Tibial nerve (tissue), 4 donors: ENCODE results near the gene TRMT1.
A peak's percentile ranks its signal among the peaks of the same experiment; 100 is the strongest.

Experiments used
- EP300 ChIP-seq, 2 donors: sonication (generic); formaldehyde crosslinking; IDR thresholded peaks; one replicate each; pipeline ENCODE4 v1.6.1; 2017; ENCODE audit warnings: antibody characterized with exemption in 2 of 2, mild to moderate bottlenecking in 1 of 2
- POLR2A ChIP-seq, 2 donors: fragments of 450-650 bp; IDR thresholded peaks; one replicate each; pipeline ENCODE4 v1.6.1; 2017; ENCODE audit warnings: antibody characterized with exemption in 2 of 2, mild to moderate bottlenecking in 2 of 2, moderate library complexity in 2 of 2
- TF ChIP-seq, protein P1 (sequence below), 5 experiments: fragments of 200-600 bp in 3 of 5; fragments of 450-650 bp in 2 of 5; sonication (generic) in 3 of 5; IDR thresholded peaks; one replicate each; pipeline ENCODE4 v1.5.1; 2016 to 2019; ENCODE audit warnings: antibody characterized with exemption in 5 of 5, mild to moderate bottlenecking in 3 of 5, moderate library complexity in 2 of 5

DNA sequence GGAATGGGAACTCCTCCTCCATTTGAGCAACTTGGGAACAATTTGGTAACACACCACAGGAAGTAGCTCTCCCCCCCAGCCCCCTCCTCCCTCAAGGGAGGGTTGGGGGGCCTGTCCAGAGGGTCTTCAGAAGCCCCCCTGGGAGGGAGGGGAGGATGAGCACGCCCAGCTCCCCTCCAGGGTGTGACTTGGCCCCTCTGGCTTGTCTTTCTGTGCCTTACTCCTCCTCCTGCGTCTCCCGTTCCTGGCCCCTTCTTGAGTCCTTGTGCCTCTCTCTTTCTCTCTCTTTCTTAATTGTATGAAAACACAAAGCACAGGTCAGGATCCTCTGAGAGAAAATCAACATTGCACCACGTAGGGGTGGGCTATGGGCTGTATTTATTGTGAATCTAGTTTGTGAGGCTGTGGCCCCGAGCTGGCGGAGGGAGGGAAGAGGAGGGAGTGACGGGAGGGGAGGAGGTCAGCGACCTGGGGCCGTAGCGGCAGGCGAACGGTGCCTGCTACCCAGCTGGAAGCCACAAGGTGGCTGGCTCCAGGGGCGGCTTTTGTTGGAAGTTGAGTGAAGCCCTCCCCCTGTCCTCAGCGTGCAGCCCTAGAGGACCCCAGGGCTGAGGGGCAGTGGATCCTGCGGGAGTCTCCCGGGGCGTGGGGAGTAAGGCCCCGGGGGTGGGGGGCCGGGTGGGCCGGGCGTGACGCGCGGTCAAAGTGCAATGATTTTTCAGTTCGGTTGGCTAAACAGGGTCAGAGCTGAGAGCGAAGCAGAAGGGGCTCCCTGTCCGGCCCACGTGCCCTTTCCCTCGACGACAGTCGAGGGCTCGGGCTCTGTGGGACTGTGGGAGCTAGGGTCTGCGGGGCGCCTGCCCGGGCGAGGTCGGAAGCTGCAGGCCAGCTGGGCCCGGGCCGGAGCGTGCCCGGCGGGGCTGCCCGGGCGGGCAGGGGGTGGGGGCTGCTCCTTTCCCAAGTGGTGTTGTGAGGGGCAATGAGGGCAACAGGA lies 20.3 kb downstream of the TRMT1 start:
- TF ChIP-seq, protein P1, sequence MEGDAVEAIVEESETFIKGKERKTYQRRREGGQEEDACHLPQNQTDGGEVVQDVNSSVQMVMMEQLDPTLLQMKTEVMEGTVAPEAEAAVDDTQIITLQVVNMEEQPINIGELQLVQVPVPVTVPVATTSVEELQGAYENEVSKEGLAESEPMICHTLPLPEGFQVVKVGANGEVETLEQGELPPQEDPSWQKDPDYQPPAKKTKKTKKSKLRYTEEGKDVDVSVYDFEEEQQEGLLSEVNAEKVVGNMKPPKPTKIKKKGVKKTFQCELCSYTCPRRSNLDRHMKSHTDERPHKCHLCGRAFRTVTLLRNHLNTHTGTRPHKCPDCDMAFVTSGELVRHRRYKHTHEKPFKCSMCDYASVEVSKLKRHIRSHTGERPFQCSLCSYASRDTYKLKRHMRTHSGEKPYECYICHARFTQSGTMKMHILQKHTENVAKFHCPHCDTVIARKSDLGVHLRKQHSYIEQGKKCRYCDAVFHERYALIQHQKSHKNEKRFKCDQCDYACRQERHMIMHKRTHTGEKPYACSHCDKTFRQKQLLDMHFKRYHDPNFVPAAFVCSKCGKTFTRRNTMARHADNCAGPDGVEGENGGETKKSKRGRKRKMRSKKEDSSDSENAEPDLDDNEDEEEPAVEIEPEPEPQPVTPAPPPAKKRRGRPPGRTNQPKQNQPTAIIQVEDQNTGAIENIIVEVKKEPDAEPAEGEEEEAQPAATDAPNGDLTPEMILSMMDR (IDR thresholded peaks at IDR 0.05), result peak in 2 of 5 experiments; percentile 5 to 10
- TF ChIP-seq EP300 (IDR thresholded peaks at IDR 0.05) (no peak), POLR2A (IDR thresholded peaks at IDR 0.05) (peak in 1 of 2 donors; percentile 10)
